GM12878 (cell line): Measurements from ENCODE around the gene CTNNA1. TPM values are rescaled to one million over a fixed set of nuclear protein-coding genes. Genes with fewer than 3 reads are reported as not detected.

ENCODE experiments used
- ATAC-seq: fragments of 200-7000 bp; cut with Tn5 transposase; 3 replicates; pipeline ENCODE4 v1.9.1; 2020; ENCODE audit warnings: mild to moderate bottlenecking, moderate library complexity
- BruUV-seq: library from RNA; stranded (reverse); fragments of 400-500 nt; replicated peaks from 2 replicates; lab custom pipeline; 2021; lab: Mats Ljungman, UMichigan
- CTCF ChIA-PET: fragments of 300-600 bp; sonication (Branson Sonifier 250); formaldehyde crosslinking; extraction: SDS; loops from one replicate; lab custom pipeline; 2021; ENCODE audit warnings: inconsistent platforms; lab: Yijun Ruan, JAX
- POLR2A ChIA-PET: fragments of 350-600 bp; formaldehyde crosslinking; extraction: SDS; loops from one replicate; lab custom pipeline; 2021; ENCODE audit warnings: inconsistent platforms; lab: Charles Lee
- RAD21 ChIA-PET: fragments of 300-600 bp; sonication (Branson Sonifier 250); formaldehyde crosslinking; loops from one replicate; lab custom pipeline; 2023; ENCODE audit warnings: antibody characterized with exemption; ENCODE audit not compliant: unreplicated experiment; lab: Charles Lee
- SMC1A ChIA-PET: fragments of 300-600 bp; sonication (Branson Sonifier 250); formaldehyde crosslinking; loops from one replicate; lab custom pipeline; 2023; ENCODE audit not compliant: unreplicated experiment, uncharacterized antibody; lab: Charles Lee
- DNase-seq: peaks from one replicate; pipeline ENCODE4 v3.0.0-alpha.2; 2011; ENCODE audit warnings: low read depth, low spot score
- FAIRE-seq: peaks from 3 replicates; lab custom pipeline; 2011; peaks lifted over from hg19 to GRCh38; lab: Jason Lieb, UNC
- H2AFZ ChIP-seq: 2 replicates; pipeline ENCODE4 v1.6.0; 2011; ENCODE audit warnings: low read depth, low read length, control low read depth; ENCODE audit not compliant: control insufficient read depth
- H3K27ac ChIP-seq: 2 replicates; pipeline ENCODE4 v1.5.1; 2011; ENCODE audit warnings: control low read depth; ENCODE audit not compliant: control insufficient read depth, insufficient read depth
- H3K27me3 ChIP-seq, 2 experiments: replicated peaks in 1 of 2; 2 replicates each; pipeline versions ENCODE4 v1.6.0 to v1.6.1; 2011; ENCODE audit warnings: low read length in 1 of 2; ENCODE audit not compliant: control insufficient read depth in 2 of 2, insufficient read depth in 2 of 2
- H3K36me3 ChIP-seq, 2 experiments: 2 replicates each; pipeline ENCODE4 v1.5.1; 2011; ENCODE audit warnings: low read length in 1 of 2; ENCODE audit not compliant: control insufficient read depth in 2 of 2, insufficient read depth in 2 of 2
- H3K4me1 ChIP-seq: 2 replicates; pipeline ENCODE4 v1.6.1; 2011; ENCODE audit warnings: mild to moderate bottlenecking, low read length, moderate library complexity, mixed read lengths; ENCODE audit not compliant: control insufficient read depth, insufficient read depth
- H3K4me2 ChIP-seq: 2 replicates; pipeline ENCODE4 v1.6.0; 2011; ENCODE audit warnings: control low read depth; ENCODE audit not compliant: control insufficient read depth, insufficient read depth
- H3K4me3 ChIP-seq: fragments of 200-600 bp; sonication (generic); 2 replicates; pipeline ENCODE4 v1.5.1; 2016
- H3K79me2 ChIP-seq: 2 replicates; pipeline ENCODE4 v1.6.0; 2011; ENCODE audit warnings: low read length; ENCODE audit not compliant: control insufficient read depth, insufficient read depth
- H3K9ac ChIP-seq: 2 replicates; pipeline ENCODE4 v1.8.0; 2011; ENCODE audit warnings: low read length, control low read depth, mixed read lengths; ENCODE audit not compliant: control insufficient read depth, insufficient read depth
- H3K9me3 ChIP-seq: replicated peaks from 3 replicates; pipeline ENCODE4 v1.5.1; 2011; ENCODE audit warnings: mild to moderate bottlenecking, low read length; ENCODE audit not compliant: control insufficient read depth, insufficient read depth
- H4K20me1 ChIP-seq: 2 replicates; pipeline ENCODE4 v1.6.0; 2011; ENCODE audit not compliant: control insufficient read depth, insufficient read depth
- BCL11A ChIP-seq: IDR thresholded peaks from 2 replicates; pipeline ENCODE4 v1.6.1; 2011; ENCODE audit warnings: low read depth, low read length
- EZH2 ChIP-seq: IDR thresholded peaks from 2 replicates; pipeline ENCODE4 v1.6.1; 2012; ENCODE audit warnings: low read depth, mild to moderate bottlenecking, control low read depth, inconsistent platforms, low read length, borderline replicate concordance; ENCODE audit not compliant: control insufficient read depth
- HSF1 ChIP-seq: fragments of 150-350 bp; IDR thresholded peaks from 2 replicates; pipeline ENCODE4 v1.6.1; 2014; ENCODE audit warnings: mild to moderate bottlenecking, low read depth, low read length
- KAT2A ChIP-seq: conservative IDR thresholded peaks from 2 replicates; pipeline ENCODE4 v1.6.1; 2011; ENCODE audit warnings: low read depth, low read length; ENCODE audit not compliant: control insufficient read depth
- NFYB ChIP-seq: IDR thresholded peaks from 2 replicates; pipeline ENCODE4 v1.6.1; 2011; ENCODE audit warnings: low read depth, mild to moderate bottlenecking, low read length, improper control_type of control experiment, moderate library complexity; ENCODE audit not compliant: insufficient read depth
- SIN3A ChIP-seq: IDR thresholded peaks from 2 replicates; pipeline ENCODE4 v1.6.1; 2012; ENCODE audit warnings: low read depth, low read length, improper control_type of control experiment
- SIX5 ChIP-seq: IDR thresholded peaks from 2 replicates; pipeline ENCODE4 v1.6.1; 2011; ENCODE audit warnings: mild to moderate bottlenecking, low read depth, low read length, moderate library complexity; ENCODE audit not compliant: severe bottlenecking
- SKIL ChIP-seq: fragments of 450-650 bp; IDR thresholded peaks from 2 replicates; pipeline ENCODE4 v1.6.1; 2017; ENCODE audit warnings: mild to moderate bottlenecking, low read depth, inconsistent platforms; ENCODE audit not compliant: poor library complexity, severe bottlenecking
- SRF ChIP-seq, 2 experiments: IDR thresholded peaks; 2 replicates each; pipeline ENCODE4 v1.6.1; 2011; ENCODE audit warnings: low read depth in 2 of 2, low read length in 2 of 2, mild to moderate bottlenecking in 1 of 2, moderate library complexity in 1 of 2
- STAT3 ChIP-seq: IDR thresholded peaks from 2 replicates; pipeline ENCODE4 v1.6.1; 2011; ENCODE audit warnings: low read depth, low read length, improper control_type of control experiment
- SUZ12 ChIP-seq: fragments of 200-600 bp; sonication (generic); IDR thresholded peaks from one replicate; pipeline ENCODE4 v1.6.1; 2018; ENCODE audit warnings: antibody characterized with exemption, mild to moderate bottlenecking; ENCODE audit not compliant: unreplicated experiment
- WGBS: methylation state at CpG from one replicate; pipeline ENCODE4 v1.1.6; 2016; ENCODE audit warnings: low lambda C conversion rate; ENCODE audit not compliant: insufficient replicate concordance, insufficient coverage; ENCODE audit errors: missing lambda C conversion rate; 5-methylcytosine and 5-hydroxymethylcytosine counted together
- in situ Hi-C: fragments of 300-500 bp; cut with MboI; formaldehyde crosslinking; loops from 9 replicates; pipeline ENCODE4 v1.14.3; 2018; ENCODE audit warnings: mixed read lengths
- intact Hi-C: fragments of 100-400 bp; cut with micrococcal nuclease; formaldehyde crosslinking; loops from one replicate; pipeline ENCODE4 v1.14.2; 2022; ENCODE audit not compliant: unreplicated experiment
- polyA plus RNA-seq, 11 experiments: library from polyadenylated mRNA; depleted of rRNA in 4 of 11; unstranded in 6 of 11; stranded (reverse) in 5 of 11; fragments of >200 nt; fragmentation: Nextera tagmentation in 4 of 11; fragmentation: Illumina TruSeq in 1 of 11; extraction: Ambion mirVana in 4 of 11; extraction: Trizol in 1 of 11; gene quantifications; 1 replicate in 1 of 11; 2 replicates in 10 of 11; pipeline versions ENCODE4 v1.2.1 to v1.2.3, GENCODE V29; 2011 to 2016; ENCODE audit warnings: inconsistent platforms in 2 of 11, missing spikeins in 2 of 11, low read depth in 1 of 11
- total RNA-seq, 4 experiments: library from RNA; depleted of rRNA in 3 of 4; stranded (reverse); fragments of >200 nt in 3 of 4; fragmentation: Illumina TruSeq in 1 of 4; extraction: Trizol in 1 of 4; gene quantifications; 2 replicates each; pipeline versions ENCODE4 v1.2.1 to v1.2.3, GENCODE V29; 2013 to 2021
- TF ChIP-seq, protein P1 (sequence below): fragments of 450-650 bp; formaldehyde crosslinking; IDR thresholded peaks from 2 replicates; pipeline ENCODE4 v1.5.0; 2022; ENCODE audit warnings: mild to moderate bottlenecking, missing genetic modification characterization
- TF ChIP-seq, protein P2 (sequence below): IDR thresholded peaks from 2 replicates; pipeline ENCODE4 v1.6.1; 2012; ENCODE audit warnings: low read depth, low read length, improper control_type of control experiment
- TF ChIP-seq, protein P3 (sequence below): IDR thresholded peaks from 2 replicates; pipeline ENCODE4 v1.6.1; 2011; ENCODE audit warnings: mild to moderate bottlenecking, low read depth, low read length, moderate library complexity; ENCODE audit not compliant: insufficient replicate concordance

The CTNNA1 gene
- total and polyA plus RNA-seq, 10 of the 15 experiments (the other 5 are each of a cell fraction or from before 2014, with no cell fraction given): 32.6 to 104 (median 57.7) TPM

- Histone ChIP-seq H3K9me3 (no peaks in the 10 kb centered on the region), H3K4me2 (no peak overlapping the region), H3K4me1 (no peaks in the 10 kb centered on the region), H3K4me3 (no peak overlapping the region), H3K27me3 (no peaks in the 10 kb centered on the region), H3K79me2 (no peaks in the 10 kb centered on the region), H3K36me3 (peaks cover 0 to 10% of the 10 kb centered on the region in 2 experiments; a peak in 1 of 4 replicates), H4K20me1 (no peaks in the 10 kb centered on the region), H2AFZ (no peak overlapping the region), H3K27ac (no peak overlapping the region), H3K9ac (no peak overlapping the region)
- intact Hi-C loops: no loop called here
- POLR2A ChIA-PET: no interaction called here
- in situ Hi-C loops: no loop called here
- SMC1A ChIA-PET: interaction anchor here (1.5 to 1.7 kb wide), 2 partner anchors 10 kb away, joined by 4 to 6 read pairs; no protein-coding TSS in a partner anchor
- BruUV-seq: no TSS peak
- RAD21 ChIA-PET: no interaction called here
- 97% methylated on average over 7 of the region's 7 CpGs for WGBS
- ATAC-seq: no peak
- FAIRE-seq: no peak
- no peak for DNase-seq
- CTCF ChIA-PET: no interaction called here
- no peak for TF ChIP-seq STAT3
- no peak for TF ChIP-seq HSF1
- TF ChIP-seq BCL11A: no peak
- no peak for TF ChIP-seq NFYB
- TF ChIP-seq SRF (IDR thresholded peaks at IDR 0.05; ENCODE audit: low read depth in 2 of 2, low read length in 2 of 2): no peak
- TF ChIP-seq KAT2A: no peak
- no peak for TF ChIP-seq SIX5
- TF ChIP-seq, protein P1, sequence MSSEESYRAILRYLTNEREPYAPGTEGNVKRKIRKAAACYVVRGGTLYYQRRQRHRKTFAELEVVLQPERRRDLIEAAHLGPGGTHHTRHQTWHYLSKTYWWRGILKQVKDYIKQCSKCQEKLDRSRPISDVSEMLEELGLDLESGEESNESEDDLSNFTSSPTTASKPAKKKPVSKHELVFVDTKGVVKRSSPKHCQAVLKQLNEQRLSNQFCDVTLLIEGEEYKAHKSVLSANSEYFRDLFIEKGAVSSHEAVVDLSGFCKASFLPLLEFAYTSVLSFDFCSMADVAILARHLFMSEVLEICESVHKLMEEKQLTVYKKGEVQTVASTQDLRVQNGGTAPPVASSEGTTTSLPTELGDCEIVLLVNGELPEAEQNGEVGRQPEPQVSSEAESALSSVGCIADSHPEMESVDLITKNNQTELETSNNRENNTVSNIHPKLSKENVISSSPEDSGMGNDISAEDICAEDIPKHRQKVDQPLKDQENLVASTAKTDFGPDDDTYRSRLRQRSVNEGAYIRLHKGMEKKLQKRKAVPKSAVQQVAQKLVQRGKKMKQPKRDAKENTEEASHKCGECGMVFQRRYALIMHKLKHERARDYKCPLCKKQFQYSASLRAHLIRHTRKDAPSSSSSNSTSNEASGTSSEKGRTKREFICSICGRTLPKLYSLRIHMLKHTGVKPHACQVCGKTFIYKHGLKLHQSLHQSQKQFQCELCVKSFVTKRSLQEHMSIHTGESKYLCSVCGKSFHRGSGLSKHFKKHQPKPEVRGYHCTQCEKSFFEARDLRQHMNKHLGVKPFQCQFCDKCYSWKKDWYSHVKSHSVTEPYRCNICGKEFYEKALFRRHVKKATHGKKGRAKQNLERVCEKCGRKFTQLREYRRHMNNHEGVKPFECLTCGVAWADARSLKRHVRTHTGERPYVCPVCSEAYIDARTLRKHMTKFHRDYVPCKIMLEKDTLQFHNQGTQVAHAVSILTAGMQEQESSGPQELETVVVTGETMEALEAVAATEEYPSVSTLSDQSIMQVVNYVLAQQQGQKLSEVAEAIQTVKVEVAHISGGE (CRISPR knock-in tag): no peak
- no peak for TF ChIP-seq SKIL
- no peak for TF ChIP-seq SIN3A
- TF ChIP-seq, protein P2, sequence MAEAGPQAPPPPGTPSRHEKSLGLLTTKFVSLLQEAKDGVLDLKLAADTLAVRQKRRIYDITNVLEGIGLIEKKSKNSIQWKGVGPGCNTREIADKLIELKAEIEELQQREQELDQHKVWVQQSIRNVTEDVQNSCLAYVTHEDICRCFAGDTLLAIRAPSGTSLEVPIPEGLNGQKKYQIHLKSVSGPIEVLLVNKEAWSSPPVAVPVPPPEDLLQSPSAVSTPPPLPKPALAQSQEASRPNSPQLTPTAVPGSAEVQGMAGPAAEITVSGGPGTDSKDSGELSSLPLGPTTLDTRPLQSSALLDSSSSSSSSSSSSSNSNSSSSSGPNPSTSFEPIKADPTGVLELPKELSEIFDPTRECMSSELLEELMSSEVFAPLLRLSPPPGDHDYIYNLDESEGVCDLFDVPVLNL: no peak
- no peak for TF ChIP-seq SUZ12
- TF ChIP-seq EZH2: no peak
- TF ChIP-seq, protein P3, sequence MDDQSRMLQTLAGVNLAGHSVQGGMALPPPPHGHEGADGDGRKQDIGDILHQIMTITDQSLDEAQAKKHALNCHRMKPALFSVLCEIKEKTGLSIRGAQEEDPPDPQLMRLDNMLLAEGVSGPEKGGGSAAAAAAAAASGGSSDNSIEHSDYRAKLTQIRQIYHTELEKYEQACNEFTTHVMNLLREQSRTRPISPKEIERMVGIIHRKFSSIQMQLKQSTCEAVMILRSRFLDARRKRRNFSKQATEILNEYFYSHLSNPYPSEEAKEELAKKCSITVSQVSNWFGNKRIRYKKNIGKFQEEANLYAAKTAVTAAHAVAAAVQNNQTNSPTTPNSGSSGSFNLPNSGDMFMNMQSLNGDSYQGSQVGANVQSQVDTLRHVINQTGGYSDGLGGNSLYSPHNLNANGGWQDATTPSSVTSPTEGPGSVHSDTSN: no peak
These were observed 211.5 kb downstream of the CTNNA1 start for GRCh38 chr5:138964647-138965201.
